GM12864 (cell line): Measurements from ENCODE around the gene ESRRA.

Source experiments
- DNase-seq: peaks from one replicate; pipeline ENCODE4 v3.0.0-alpha.2; 2011; ENCODE audit warnings: low read depth
- H3K4me3 ChIP-seq: 2 replicates; pipeline ENCODE4 v1.5.1; 2011; ENCODE audit warnings: mild to moderate bottlenecking, low read depth, low read length, control low read depth
- CTCF ChIP-seq: IDR thresholded peaks from 2 replicates; pipeline ENCODE4 v1.5.1; 2011; ENCODE audit warnings: low read depth, mild to moderate bottlenecking, moderate library complexity, low read length, control low read depth, inconsistent platforms; ENCODE audit errors: missing control alignments

Gene ESRRA

GRCh38 chr11:64357446-64357845 lies 52.1 kb downstream of the ESRRA start:
- H3K4me3 ChIP-seq, result no peak overlapping the region
- DNase-seq, result no peak
- TF ChIP-seq CTCF, result no peak

- no peak for TF ChIP-seq CTCF
- no peak for DNase-seq
- peak overlapping the region; percentile 83; the same call in 1 of the 2 replicates for H3K4me3 ChIP-seq
Observed at GRCh38 chr11:64357904-64358535, 52.7 kb downstream of the ESRRA start.

- no peak for DNase-seq
- TF ChIP-seq CTCF, result no peak
- peak overlapping the region; percentile 83 for H3K4me3 ChIP-seq
Observed at GRCh38 chr11:64358536-64358906, 53.2 kb downstream of the ESRRA start.

GRCh38 chr11:64358907-64359711 lies 53.8 kb downstream of the ESRRA start, which contains the start of gene RPS6KA4:
Gene RPS6KA4, plus strand, starts transcription at chr11:64359162. Its CDS starts 74 bp downstream, at chr11:64359236.
- TF ChIP-seq CTCF, result no peak
- H3K4me3 ChIP-seq, result peak within 1 kb of the TSS; percentile 83
- no peak for DNase-seq

GRCh38 chr11:64359712-64360445 lies 54.6 kb downstream of the ESRRA start:
- H3K4me3 ChIP-seq, result peak overlapping the region; percentile 83
- DNase-seq, result no peak
- no peak for TF ChIP-seq CTCF

- no peak for TF ChIP-seq CTCF
- no peak for DNase-seq
- H3K4me3 ChIP-seq, result no peak overlapping the region
Observed at GRCh38 chr11:64360448-64360921, 55.2 kb downstream of the ESRRA start.
